Activated naive CD4-positive, alpha-beta T cell treated with anti-CD3 and anti-CD28 coated beads, Interleukin-2, amount 50 U/mL, for 24 hours (primary cell): ENCODE measurements around the gene BCAR3.
"Not testable (repeated sequence)": the region's sequence is repeated elsewhere in the genome, so short reads cannot be mapped to it uniquely, and the experiment has no call there.

ENCODE experiments used
- H3K27ac Mint-ChIP-seq: one replicate; pipeline ENCODE4 v1.8.0; 2021; ENCODE audit warnings: mild to moderate bottlenecking, mixed read lengths
- H3K27me3 Mint-ChIP-seq: one replicate; pipeline ENCODE4 v1.8.0; 2021; ENCODE audit warnings: mixed read lengths
- H3K36me3 Mint-ChIP-seq: one replicate; pipeline ENCODE4 v1.8.0; 2021; ENCODE audit warnings: mixed read lengths
- H3K4me1 Mint-ChIP-seq: one replicate; pipeline ENCODE4 v1.8.0; 2021; ENCODE audit warnings: mixed read lengths
- H3K4me3 Mint-ChIP-seq: one replicate; pipeline ENCODE4 v1.8.0; 2021; ENCODE audit warnings: mild to moderate bottlenecking, mixed read lengths
- H3K9me3 Mint-ChIP-seq: one replicate; pipeline ENCODE4 v1.8.0; 2021; ENCODE audit warnings: mixed read lengths

The BCAR3 gene

DNA sequence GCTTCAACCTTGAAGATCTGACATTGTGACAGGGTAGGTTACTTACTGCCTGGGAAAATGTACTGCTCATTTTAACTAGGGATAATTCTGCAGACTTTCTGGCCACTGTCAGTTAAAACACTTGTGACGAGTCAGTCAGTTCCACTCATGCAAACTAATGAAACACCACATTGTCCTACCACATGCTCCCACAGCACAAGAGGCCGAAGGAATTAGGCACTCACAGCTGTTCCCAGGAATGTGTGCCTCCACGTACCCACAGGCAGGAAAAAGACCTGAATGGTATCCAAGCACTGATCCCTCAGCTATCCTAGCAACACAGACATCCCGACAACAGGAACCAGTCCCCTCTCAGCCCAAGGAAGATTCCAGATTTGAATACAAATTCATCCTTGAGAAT, 12.3 kb downstream of the BCAR3 start:
- H3K4me3 Mint-ChIP-seq: no peak overlapping the region
- H3K36me3 Mint-ChIP-seq: no peaks in the 10 kb centered on the region
- H3K27me3 Mint-ChIP-seq: no peaks in the 10 kb centered on the region
- H3K9me3 Mint-ChIP-seq: no peaks in the 10 kb centered on the region
- no peak overlapping the region for H3K27ac Mint-ChIP-seq
- H3K4me1 Mint-ChIP-seq: no peaks in the 10 kb centered on the region

GRCh38 chr1:93668951-93669350, 12.7 kb downstream of the BCAR3 start:
- H3K4me3 Mint-ChIP-seq: no peak overlapping the region
- no peak overlapping the region for H3K27ac Mint-ChIP-seq
- no peaks in the 10 kb centered on the region for H3K9me3 Mint-ChIP-seq
- H3K27me3 Mint-ChIP-seq: no peaks in the 10 kb centered on the region
- H3K36me3 Mint-ChIP-seq: no peaks in the 10 kb centered on the region
- no peaks in the 10 kb centered on the region for H3K4me1 Mint-ChIP-seq

DNA sequence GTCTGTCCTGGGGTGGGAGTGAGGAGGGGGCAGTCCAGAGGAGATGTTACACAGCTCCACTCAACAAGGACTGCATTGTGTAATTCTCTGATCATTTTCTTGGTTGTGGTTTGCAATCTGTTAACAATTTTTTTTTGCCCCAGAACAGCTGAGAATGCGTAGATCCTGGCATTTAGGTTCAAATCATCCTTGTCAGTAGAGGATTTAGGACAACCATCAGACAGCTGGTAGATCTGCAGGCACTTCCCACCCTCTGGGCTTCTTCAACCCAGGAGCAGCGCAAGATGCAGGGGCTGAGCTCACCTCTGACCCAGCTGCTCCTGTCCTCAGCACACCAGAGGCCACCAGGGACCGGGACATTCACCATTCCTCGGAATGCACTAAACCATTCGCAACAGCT, 13.5 kb downstream of the BCAR3 start:
- H3K27me3 Mint-ChIP-seq: no peaks in the 10 kb centered on the region
- H3K9me3 Mint-ChIP-seq: no peaks in the 10 kb centered on the region
- no peak overlapping the region for H3K27ac Mint-ChIP-seq
- no peaks in the 10 kb centered on the region for H3K4me1 Mint-ChIP-seq
- H3K36me3 Mint-ChIP-seq: no peaks in the 10 kb centered on the region
- H3K4me3 Mint-ChIP-seq: no peak overlapping the region

- Mint-ChIP-seq H3K27me3 (no peaks in the 10 kb centered on the region), H3K4me3 (no peak overlapping the region), H3K36me3 (no peaks in the 10 kb centered on the region), H3K27ac (no peak overlapping the region), H3K9me3 (no peaks in the 10 kb centered on the region), H3K4me1 (no peaks in the 10 kb centered on the region)
Measured at GRCh38 chr1:93667642-93668041, 14.0 kb downstream of the BCAR3 start.

DNA sequence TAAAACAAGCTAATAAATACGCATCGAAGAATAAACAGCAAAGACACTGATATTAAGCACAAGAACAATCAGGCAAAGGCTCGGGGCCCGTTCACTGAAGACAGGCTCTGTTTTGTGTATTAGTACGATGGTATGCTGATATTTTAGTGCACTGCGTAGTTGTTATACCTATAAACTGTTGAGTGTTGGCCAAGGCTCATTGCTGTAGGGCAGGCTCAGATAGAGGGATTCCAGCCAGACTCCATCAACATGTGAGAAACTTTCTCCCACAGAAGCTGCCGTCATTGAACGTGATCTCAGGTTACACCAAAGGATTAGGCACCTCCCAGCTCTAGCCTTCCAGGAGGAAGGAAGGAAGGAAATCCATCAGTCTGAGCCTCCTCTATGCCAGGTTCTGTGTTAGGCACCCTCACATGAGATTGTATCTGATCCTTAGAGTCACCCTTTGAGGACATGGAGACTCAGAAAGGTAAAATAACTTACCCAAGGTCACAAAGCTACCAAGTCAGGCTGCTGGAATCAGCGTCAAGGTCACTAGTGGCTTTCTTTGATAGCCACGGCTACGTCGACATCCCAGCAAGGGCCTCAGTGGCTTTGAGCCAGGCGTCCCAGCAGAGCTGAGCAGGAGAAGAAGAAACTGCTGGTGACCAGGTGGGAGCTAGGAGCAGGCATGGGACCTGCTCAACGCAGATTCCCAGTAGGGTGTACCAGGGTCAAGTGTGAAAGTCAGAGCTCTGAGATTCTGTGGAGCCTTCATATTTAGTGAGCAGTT, 14.8 kb downstream of the BCAR3 start:
- no peak overlapping the region for H3K27ac Mint-ChIP-seq
- no peaks in the 10 kb centered on the region for H3K36me3 Mint-ChIP-seq
- H3K4me1 Mint-ChIP-seq: no peaks in the 10 kb centered on the region
- no peaks in the 10 kb centered on the region for H3K27me3 Mint-ChIP-seq
- no peaks in the 10 kb centered on the region for H3K9me3 Mint-ChIP-seq
- H3K4me3 Mint-ChIP-seq: no peak overlapping the region

GRCh38 chr1:93665015-93665414, 16.6 kb downstream of the BCAR3 start:
- H3K27ac Mint-ChIP-seq: no peak overlapping the region
- H3K4me3 Mint-ChIP-seq: no peak overlapping the region
- H3K4me1 Mint-ChIP-seq: no peaks in the 10 kb centered on the region
- no peaks in the 10 kb centered on the region for H3K9me3 Mint-ChIP-seq
- H3K36me3 Mint-ChIP-seq: no peaks in the 10 kb centered on the region
- no peaks in the 10 kb centered on the region for H3K27me3 Mint-ChIP-seq

GRCh38 chr1:93663208-93663614, 18.4 kb downstream of the BCAR3 start:
- Mint-ChIP-seq H3K4me3 (no peak overlapping the region), H3K4me1 (no peaks in the 10 kb centered on the region), H3K27me3 (no peaks in the 10 kb centered on the region), H3K27ac (no peak overlapping the region), H3K36me3 (no peaks in the 10 kb centered on the region), H3K9me3 (no peaks in the 10 kb centered on the region)

DNA sequence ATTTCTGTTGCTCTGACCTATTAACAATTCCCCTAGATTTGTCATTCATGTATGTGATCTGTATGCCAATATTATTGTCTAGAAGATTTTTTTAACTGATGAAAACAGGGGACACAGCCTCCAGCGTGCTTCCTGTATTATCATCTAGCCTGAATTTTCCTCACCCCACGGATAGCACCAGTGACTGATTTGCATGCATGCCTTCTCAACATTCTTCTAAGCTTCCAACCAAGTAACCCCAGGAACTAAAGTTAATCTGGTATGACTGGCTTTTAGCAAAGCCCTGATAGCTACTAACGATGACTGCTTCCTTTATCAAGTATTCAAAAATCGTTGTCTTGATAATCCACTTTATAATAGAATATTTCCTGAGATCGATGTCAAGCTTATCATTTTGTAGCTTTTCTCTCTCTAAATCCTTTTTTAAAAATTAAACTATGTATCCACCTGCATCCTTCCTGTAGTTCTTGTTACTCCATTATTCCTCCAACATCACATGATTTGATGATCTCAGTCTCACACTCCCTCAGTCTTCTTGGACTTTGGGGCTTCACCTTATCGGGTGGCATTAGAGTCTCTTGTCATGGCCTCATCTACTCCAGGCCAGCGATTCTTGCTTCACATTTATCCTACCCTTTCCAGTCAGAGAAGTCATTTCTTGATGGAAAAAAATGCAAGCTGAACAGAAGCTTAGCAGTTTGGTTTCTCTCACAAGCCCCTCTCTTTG, 19.0 kb downstream of the BCAR3 start:
- Mint-ChIP-seq H3K36me3 (no peaks in the 10 kb centered on the region), H3K27ac (peak overlapping the region; percentile 20), H3K4me3 (no peak overlapping the region), H3K27me3 (no peaks in the 10 kb centered on the region), H3K9me3 (no peaks in the 10 kb centered on the region), H3K4me1 (no peaks in the 10 kb centered on the region)

DNA sequence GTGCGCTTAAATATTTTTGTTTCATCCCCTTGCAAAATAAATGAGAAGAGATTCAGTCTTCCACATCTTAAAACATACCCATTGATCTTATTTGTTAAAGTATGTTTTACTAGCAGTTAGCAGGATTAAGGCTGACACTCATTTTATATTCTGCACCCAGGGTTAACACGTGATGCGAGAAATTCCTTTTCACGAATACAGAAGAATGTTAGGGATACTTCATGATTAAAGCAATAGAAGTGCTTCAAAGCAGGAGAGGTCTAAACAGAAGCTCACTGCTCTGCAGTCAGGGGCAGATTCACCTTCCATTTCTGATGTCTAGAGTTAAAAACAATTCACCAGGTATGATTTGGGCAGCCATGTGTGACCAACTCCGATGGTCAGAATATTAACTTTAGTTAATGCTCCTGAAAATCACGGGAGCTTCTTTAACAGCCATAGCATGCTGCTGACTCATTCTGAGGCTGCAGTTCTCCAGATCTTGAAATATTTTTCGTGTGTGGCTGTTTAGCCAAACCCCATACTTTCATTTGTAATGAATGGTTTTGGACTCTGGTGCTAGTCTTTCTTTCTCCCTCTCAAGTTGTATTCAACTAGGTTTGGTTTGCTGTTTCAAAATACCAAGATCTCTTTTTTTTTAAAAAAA, 19.7 kb downstream of the BCAR3 start:
- H3K36me3 Mint-ChIP-seq: no peaks in the 10 kb centered on the region
- H3K27me3 Mint-ChIP-seq: no peaks in the 10 kb centered on the region
- no peak overlapping the region for H3K27ac Mint-ChIP-seq

GRCh38 chr1:93661341-93661740, 20.3 kb downstream of the BCAR3 start:
- H3K9me3 Mint-ChIP-seq, H3K27me3 Mint-ChIP-seq, H3K36me3 Mint-ChIP-seq, H3K4me3 Mint-ChIP-seq, H3K4me1 Mint-ChIP-seq, H3K27ac Mint-ChIP-seq: not testable (repeated sequence)

More for the DNA sequence above, 19.7 kb downstream of the BCAR3 start:
- Mint-ChIP-seq H3K4me3 (no peak overlapping the region), H3K9me3 (no peaks in the 10 kb centered on the region), H3K4me1 (no peaks in the 10 kb centered on the region)

- Mint-ChIP-seq H3K27ac (no peak overlapping the region), H3K36me3 (no peaks in the 10 kb centered on the region), H3K27me3 (no peaks in the 10 kb centered on the region), H3K9me3 (no peaks in the 10 kb centered on the region), H3K4me1 (no peaks in the 10 kb centered on the region), H3K4me3 (no peak overlapping the region)
Measured at GRCh38 chr1:93659822-93660503, 21.7 kb downstream of the BCAR3 start.

DNA sequence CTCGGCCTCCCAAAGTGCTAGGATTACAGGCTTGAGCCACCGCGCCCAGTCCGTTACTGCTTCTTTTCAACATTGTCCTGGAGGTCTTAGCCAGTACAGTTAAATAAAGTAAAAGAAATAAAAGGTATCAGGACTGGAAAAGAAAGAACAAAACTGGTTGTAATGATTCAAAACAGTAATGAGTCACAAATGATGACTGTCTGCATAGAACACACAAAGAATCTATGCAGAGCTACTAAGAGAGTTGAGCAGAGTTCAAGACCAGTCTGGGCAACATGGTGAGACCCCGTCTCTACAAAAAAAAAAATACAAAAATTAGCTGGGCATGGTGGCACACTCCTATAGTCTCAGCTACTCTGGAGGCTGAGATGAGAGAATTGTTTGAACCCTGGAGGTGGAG, 23.4 kb downstream of the BCAR3 start:
- no peaks in the 10 kb centered on the region for H3K4me1 Mint-ChIP-seq
- no peak overlapping the region for H3K27ac Mint-ChIP-seq

GRCh38 chr1:93656491-93656890, 25.1 kb downstream of the BCAR3 start:
- H3K9me3 Mint-ChIP-seq: no peaks in the 10 kb centered on the region
- H3K36me3 Mint-ChIP-seq: no peaks in the 10 kb centered on the region
- H3K27ac Mint-ChIP-seq: no peak overlapping the region
- no peaks in the 10 kb centered on the region for H3K4me1 Mint-ChIP-seq
- H3K4me3 Mint-ChIP-seq: no peak overlapping the region
- H3K27me3 Mint-ChIP-seq: no peaks in the 10 kb centered on the region

More for the DNA sequence above, 23.4 kb downstream of the BCAR3 start:
- H3K36me3 Mint-ChIP-seq: no peaks in the 10 kb centered on the region
- no peak overlapping the region for H3K4me3 Mint-ChIP-seq
- no peaks in the 10 kb centered on the region for H3K27me3 Mint-ChIP-seq
- H3K9me3 Mint-ChIP-seq: no peaks in the 10 kb centered on the region

GRCh38 chr1:93653656-93654055, 28.0 kb downstream of the BCAR3 start:
- H3K4me1 Mint-ChIP-seq: no peaks in the 10 kb centered on the region
- no peaks in the 10 kb centered on the region for H3K36me3 Mint-ChIP-seq
- no peaks in the 10 kb centered on the region for H3K9me3 Mint-ChIP-seq
- no peak overlapping the region for H3K4me3 Mint-ChIP-seq
- H3K27ac Mint-ChIP-seq: no peak overlapping the region
- H3K27me3 Mint-ChIP-seq: no peaks in the 10 kb centered on the region

- no peak overlapping the region for H3K27ac Mint-ChIP-seq
- H3K9me3 Mint-ChIP-seq: no peaks in the 10 kb centered on the region
- no peaks in the 10 kb centered on the region for H3K27me3 Mint-ChIP-seq
- no peak overlapping the region for H3K4me3 Mint-ChIP-seq
- no peaks in the 10 kb centered on the region for H3K36me3 Mint-ChIP-seq
- H3K4me1 Mint-ChIP-seq: no peaks in the 10 kb centered on the region
Measured at GRCh38 chr1:93652323-93652949, 29.2 kb downstream of the BCAR3 start.
